NB4 (cell line): Measurements from ENCODE around the gene ABHD17A.

ENCODE experiments used
- MYC ChIP-seq: IDR thresholded peaks from 2 replicates; pipeline ENCODE4 v1.6.1; 2011; ENCODE audit warnings: low read depth, low read length
- POLR2A ChIP-seq: IDR thresholded peaks from 2 replicates; pipeline ENCODE4 v1.6.1; 2011; ENCODE audit warnings: mild to moderate bottlenecking; ENCODE audit not compliant: insufficient read length; ENCODE audit errors: extremely low read depth
- TF ChIP-seq, protein P1 (sequence below): IDR thresholded peaks from one replicate; pipeline ENCODE4 v1.5.1; 2012; ENCODE audit warnings: low read depth, low read length
- TF ChIP-seq, protein P2 (sequence below): IDR thresholded peaks from 2 replicates; pipeline ENCODE4 v1.6.1; 2011; ENCODE audit warnings: low read depth, low read length

DNA sequence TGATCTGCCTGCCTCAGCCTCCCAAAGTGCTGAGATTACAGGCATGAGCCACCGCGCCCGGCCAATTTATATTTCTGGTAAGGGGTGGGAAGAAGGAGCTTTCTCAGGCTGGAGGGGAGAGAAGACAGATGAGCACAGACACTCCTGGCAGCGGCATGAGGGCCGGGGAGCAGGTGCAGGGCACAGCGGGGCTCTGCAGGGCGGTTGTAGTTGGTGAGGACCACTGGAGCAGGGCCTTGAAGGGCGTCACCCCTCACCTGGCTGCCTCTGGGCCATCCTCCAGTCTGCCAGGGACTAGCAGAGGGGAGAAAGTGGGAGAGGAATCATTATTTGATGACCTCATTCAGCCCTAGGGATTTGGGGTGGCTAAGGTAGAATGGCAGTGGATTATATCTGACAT lies 47.1 kb upstream of the ABHD17A start:
- TF ChIP-seq POLR2A (no peak), MYC (no peak)
- TF ChIP-seq, protein P1, sequence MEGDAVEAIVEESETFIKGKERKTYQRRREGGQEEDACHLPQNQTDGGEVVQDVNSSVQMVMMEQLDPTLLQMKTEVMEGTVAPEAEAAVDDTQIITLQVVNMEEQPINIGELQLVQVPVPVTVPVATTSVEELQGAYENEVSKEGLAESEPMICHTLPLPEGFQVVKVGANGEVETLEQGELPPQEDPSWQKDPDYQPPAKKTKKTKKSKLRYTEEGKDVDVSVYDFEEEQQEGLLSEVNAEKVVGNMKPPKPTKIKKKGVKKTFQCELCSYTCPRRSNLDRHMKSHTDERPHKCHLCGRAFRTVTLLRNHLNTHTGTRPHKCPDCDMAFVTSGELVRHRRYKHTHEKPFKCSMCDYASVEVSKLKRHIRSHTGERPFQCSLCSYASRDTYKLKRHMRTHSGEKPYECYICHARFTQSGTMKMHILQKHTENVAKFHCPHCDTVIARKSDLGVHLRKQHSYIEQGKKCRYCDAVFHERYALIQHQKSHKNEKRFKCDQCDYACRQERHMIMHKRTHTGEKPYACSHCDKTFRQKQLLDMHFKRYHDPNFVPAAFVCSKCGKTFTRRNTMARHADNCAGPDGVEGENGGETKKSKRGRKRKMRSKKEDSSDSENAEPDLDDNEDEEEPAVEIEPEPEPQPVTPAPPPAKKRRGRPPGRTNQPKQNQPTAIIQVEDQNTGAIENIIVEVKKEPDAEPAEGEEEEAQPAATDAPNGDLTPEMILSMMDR = no peak
- TF ChIP-seq, protein P2, sequence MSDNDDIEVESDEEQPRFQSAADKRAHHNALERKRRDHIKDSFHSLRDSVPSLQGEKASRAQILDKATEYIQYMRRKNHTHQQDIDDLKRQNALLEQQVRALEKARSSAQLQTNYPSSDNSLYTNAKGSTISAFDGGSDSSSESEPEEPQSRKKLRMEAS = no peak
